Cardiac muscle cell (in vitro differentiated cells and primary cell): ENCODE results near the gene BATF3. TPM values are rescaled to one million over a fixed set of nuclear protein-coding genes. Genes with fewer than 3 reads are reported as not detected.
A peak's percentile ranks its signal among the peaks of the same experiment; 100 is the strongest.

Source experiments
- DNase-seq, 2 donors: peaks; one replicate each; pipeline versions ENCODE4 v3.0.0 to v3.0.0-alpha.2; 2010 to 2017; ENCODE audit warnings: low read depth in 1 of 2, low spot score in 1 of 2
- H3K27ac ChIP-seq: fragments of 200-600 bp; sonication (generic); 2 replicates; pipeline ENCODE4 v1.5.1; 2016
- H3K27me3 ChIP-seq: fragments of 200-600 bp; sonication (generic); 2 replicates; pipeline ENCODE4 v1.6.0; 2016; ENCODE audit warnings: control low read depth
- H3K36me3 ChIP-seq: fragments of 200-600 bp; sonication (generic); 2 replicates; pipeline ENCODE4 v1.5.1; 2016; ENCODE audit warnings: control low read depth
- H3K4me1 ChIP-seq: fragments of 200-600 bp; sonication (generic); 2 replicates; pipeline ENCODE4 v1.8.1; 2017; ENCODE audit warnings: low read depth, mild to moderate bottlenecking, mixed run types
- H3K4me3 ChIP-seq: fragments of 200-600 bp; sonication (generic); 2 replicates; pipeline ENCODE4 v1.5.1; 2016; ENCODE audit warnings: mild to moderate bottlenecking
- H3K9me3 ChIP-seq: fragments of 200-600 bp; sonication (generic); 2 replicates; pipeline ENCODE4 v1.5.1; 2017; ENCODE audit warnings: low read depth, mild to moderate bottlenecking, control low read depth
- CTCF ChIP-seq: IDR thresholded peaks from 2 replicates; pipeline ENCODE4 v1.5.1; 2012; ENCODE audit warnings: low read depth, mild to moderate bottlenecking, low read length
- polyA plus RNA-seq: library from polyadenylated mRNA; unstranded; fragments of >200 nt; fragmentation: Nextera tagmentation; extraction: Ambion mirVana; gene quantifications from 2 replicates; pipeline ENCODE4 v1.2.1, GENCODE V29; 2016
- total RNA-seq: library from RNA; depleted of rRNA; stranded (reverse); fragments of >200 nt; gene quantifications from 2 replicates; pipeline ENCODE4 v1.2.3, GENCODE V29; 2016

Gene BATF3
- total and polyA plus RNA-seq, 2 experiments from 2014 or later: 1.8 TPM

- peaks cover 5% of the 10 kb centered on the region for H3K27me3 ChIP-seq
- TF ChIP-seq CTCF: no peak
- H3K4me1 ChIP-seq: no peaks in the 10 kb centered on the region
- no peaks in the 10 kb centered on the region for H3K9me3 ChIP-seq
- H3K27ac ChIP-seq: no peak overlapping the region
- H3K36me3 ChIP-seq: no peaks in the 10 kb centered on the region
- H3K4me3 ChIP-seq: no peak overlapping the region
- no peak for DNase-seq
Observed at GRCh38 chr1:212668477-212668876, 31.2 kb downstream of the BATF3 start.

- H3K4me3 ChIP-seq: no peak overlapping the region
- peaks cover 5% of the 10 kb centered on the region for H3K27me3 ChIP-seq
- DNase-seq: peak in 1 of 2 donors; percentile 95
Observed at GRCh38 chr1:212667223-212668139, 32.2 kb downstream of the BATF3 start.

GRCh38 chr1:212666116-212666775, 33.4 kb downstream of the BATF3 start:
- H3K36me3 ChIP-seq: no peaks in the 10 kb centered on the region
- H3K9me3 ChIP-seq: no peaks in the 10 kb centered on the region
- H3K4me3 ChIP-seq: no peak overlapping the region
- H3K4me1 ChIP-seq: no peaks in the 10 kb centered on the region
- no peak for TF ChIP-seq CTCF
- no peak overlapping the region for H3K27ac ChIP-seq
- no peak for DNase-seq
- peaks cover 5% of the 10 kb centered on the region for H3K27me3 ChIP-seq

More at GRCh38 chr1:212667223-212668139, 32.2 kb downstream of the BATF3 start:
- H3K27ac ChIP-seq: no peak overlapping the region
- no peaks in the 10 kb centered on the region for H3K4me1 ChIP-seq
- H3K36me3 ChIP-seq: no peaks in the 10 kb centered on the region
- TF ChIP-seq CTCF: no peak
- no peaks in the 10 kb centered on the region for H3K9me3 ChIP-seq

- H3K9me3 ChIP-seq: no peaks in the 10 kb centered on the region
Observed at GRCh38 chr1:212665241-212666115, 34.2 kb downstream of the BATF3 start.

More at GRCh38 chr1:212665241-212666115, 34.2 kb downstream of the BATF3 start:
- no peak overlapping the region for H3K27ac ChIP-seq
- H3K36me3 ChIP-seq: no peaks in the 10 kb centered on the region
- no peaks in the 10 kb centered on the region for H3K4me1 ChIP-seq
- peak; percentile 87 for TF ChIP-seq CTCF
- DNase-seq: peak; percentile 87 to 89
- H3K4me3 ChIP-seq: peak overlapping the region; percentile 41
- H3K27me3 ChIP-seq: peaks cover 5% of the 10 kb centered on the region
